ENCODE results near the gene GALK1. TPM values are rescaled to one million over a fixed set of nuclear protein-coding genes. Genes with fewer than 3 reads are reported as not detected.
A peak's percentile ranks its signal among the peaks of the same experiment; 100 is the strongest.

Gene GALK1
- total RNA-seq = 30.3 and 31.2 TPM in 2 replicates
- long read RNA-seq, transcript GALK1-205 (8 exons, 1,866 nt) = major isoform, 21 of 23 reads
- long read RNA-seq, partial matches to known transcripts = 0 of 23 reads
- long read RNA-seq, other reads (novel, unspliced or antisense) = 2 of 23 reads

DNA sequence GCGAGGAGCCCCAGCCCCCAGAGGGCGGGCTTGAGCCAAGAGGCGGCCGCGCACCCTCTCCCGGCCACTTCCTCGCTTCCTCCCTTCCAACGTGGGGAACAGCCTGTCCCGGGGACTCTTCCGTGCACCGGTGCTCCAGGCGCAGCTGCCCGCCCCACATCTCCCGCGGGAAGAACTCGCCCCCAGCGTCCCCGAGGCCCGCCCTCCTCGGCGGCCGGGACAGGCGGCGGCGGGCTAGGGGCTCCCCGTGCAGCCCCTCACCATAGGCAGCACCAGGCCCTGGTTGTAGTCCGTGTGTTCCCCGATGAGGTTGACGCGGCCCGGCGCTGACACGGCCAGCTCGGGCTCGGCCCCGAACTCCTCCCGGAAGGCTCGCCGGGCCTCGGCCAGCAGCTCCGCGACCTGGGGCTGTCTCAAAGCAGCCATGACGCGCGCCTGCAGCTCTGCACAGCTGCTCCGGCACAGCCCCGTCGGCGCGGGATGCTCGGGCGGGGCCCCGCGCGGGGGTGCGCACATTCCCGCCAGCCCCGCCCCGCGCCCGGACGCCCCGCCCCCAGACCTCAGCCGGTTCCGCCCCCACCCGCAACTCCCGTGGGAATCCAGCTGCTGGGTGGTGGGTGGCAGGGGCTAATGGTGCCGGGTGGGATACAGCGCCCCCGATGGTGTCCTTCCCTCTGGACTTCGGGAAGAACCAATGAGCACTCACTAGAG lies at the start of gene GALK1:
GALK1 (minus strand) TSS at position 482 of the 711 bp plus-strand sequence; CDS start at position 426, 56 bp downstream.
- Mint-ChIP-seq H3K27ac (ENCODE audit: unreplicated experiment) (peak within 1 kb of the TSS; percentile 59), H3K27me3 (ENCODE audit: unreplicated experiment) (no peaks in the 10 kb centered on the region), H3K4me3 (ENCODE audit: unreplicated experiment) (peak within 1 kb of the TSS; percentile 72), H3K9me3 (ENCODE audit: unreplicated experiment) (no peaks in the 10 kb centered on the region), H3K4me1 (ENCODE audit: unreplicated experiment) (peaks cover 21% of the 10 kb centered on the region), H3K36me3 (ENCODE audit: unreplicated experiment) (peaks cover 2% of the 10 kb centered on the region)
- TF ChIP-seq, protein P1, sequence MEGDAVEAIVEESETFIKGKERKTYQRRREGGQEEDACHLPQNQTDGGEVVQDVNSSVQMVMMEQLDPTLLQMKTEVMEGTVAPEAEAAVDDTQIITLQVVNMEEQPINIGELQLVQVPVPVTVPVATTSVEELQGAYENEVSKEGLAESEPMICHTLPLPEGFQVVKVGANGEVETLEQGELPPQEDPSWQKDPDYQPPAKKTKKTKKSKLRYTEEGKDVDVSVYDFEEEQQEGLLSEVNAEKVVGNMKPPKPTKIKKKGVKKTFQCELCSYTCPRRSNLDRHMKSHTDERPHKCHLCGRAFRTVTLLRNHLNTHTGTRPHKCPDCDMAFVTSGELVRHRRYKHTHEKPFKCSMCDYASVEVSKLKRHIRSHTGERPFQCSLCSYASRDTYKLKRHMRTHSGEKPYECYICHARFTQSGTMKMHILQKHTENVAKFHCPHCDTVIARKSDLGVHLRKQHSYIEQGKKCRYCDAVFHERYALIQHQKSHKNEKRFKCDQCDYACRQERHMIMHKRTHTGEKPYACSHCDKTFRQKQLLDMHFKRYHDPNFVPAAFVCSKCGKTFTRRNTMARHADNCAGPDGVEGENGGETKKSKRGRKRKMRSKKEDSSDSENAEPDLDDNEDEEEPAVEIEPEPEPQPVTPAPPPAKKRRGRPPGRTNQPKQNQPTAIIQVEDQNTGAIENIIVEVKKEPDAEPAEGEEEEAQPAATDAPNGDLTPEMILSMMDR (IDR thresholded peaks at IDR 0.05) = peak; percentile 63
- DNase-seq (ENCODE audit: extremely low spot score, unreplicated experiment) = peak; percentile 89

DNA sequence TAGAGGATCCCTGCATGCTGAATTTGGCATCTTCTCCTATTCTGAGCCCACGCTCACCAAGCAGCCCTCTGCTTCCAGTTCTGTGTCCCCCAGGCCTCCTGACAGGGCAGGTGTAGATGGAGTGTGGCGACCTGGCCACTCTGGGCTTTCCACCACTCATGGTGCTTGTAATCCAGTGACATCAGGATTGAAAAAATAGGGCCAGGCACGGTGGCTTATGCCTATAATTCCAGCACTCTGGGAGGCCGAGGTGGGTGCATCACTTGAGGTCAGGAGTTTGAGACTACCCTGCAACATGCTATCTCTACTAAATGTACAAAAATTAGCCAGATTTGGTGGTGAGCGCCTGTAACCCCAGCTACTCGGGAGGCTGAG lies 49.0 kb upstream of the GALK1 start:
- TF ChIP-seq, protein P1 (IDR thresholded peaks at IDR 0.05) = no peak
- H3K27ac Mint-ChIP-seq (ENCODE audit: unreplicated experiment) = no peak overlapping the region
- H3K36me3 Mint-ChIP-seq (ENCODE audit: unreplicated experiment) = peaks cover 13% of the 10 kb centered on the region
- no peaks in the 10 kb centered on the region for H3K9me3 Mint-ChIP-seq (ENCODE audit: unreplicated experiment)
- DNase-seq (ENCODE audit: extremely low spot score, unreplicated experiment) = no peak
- H3K4me3 Mint-ChIP-seq (ENCODE audit: unreplicated experiment) = no peak overlapping the region
- H3K27me3 Mint-ChIP-seq (ENCODE audit: unreplicated experiment) = no peaks in the 10 kb centered on the region
- peaks cover 13% of the 10 kb centered on the region for H3K4me1 Mint-ChIP-seq (ENCODE audit: unreplicated experiment)

DNA sequence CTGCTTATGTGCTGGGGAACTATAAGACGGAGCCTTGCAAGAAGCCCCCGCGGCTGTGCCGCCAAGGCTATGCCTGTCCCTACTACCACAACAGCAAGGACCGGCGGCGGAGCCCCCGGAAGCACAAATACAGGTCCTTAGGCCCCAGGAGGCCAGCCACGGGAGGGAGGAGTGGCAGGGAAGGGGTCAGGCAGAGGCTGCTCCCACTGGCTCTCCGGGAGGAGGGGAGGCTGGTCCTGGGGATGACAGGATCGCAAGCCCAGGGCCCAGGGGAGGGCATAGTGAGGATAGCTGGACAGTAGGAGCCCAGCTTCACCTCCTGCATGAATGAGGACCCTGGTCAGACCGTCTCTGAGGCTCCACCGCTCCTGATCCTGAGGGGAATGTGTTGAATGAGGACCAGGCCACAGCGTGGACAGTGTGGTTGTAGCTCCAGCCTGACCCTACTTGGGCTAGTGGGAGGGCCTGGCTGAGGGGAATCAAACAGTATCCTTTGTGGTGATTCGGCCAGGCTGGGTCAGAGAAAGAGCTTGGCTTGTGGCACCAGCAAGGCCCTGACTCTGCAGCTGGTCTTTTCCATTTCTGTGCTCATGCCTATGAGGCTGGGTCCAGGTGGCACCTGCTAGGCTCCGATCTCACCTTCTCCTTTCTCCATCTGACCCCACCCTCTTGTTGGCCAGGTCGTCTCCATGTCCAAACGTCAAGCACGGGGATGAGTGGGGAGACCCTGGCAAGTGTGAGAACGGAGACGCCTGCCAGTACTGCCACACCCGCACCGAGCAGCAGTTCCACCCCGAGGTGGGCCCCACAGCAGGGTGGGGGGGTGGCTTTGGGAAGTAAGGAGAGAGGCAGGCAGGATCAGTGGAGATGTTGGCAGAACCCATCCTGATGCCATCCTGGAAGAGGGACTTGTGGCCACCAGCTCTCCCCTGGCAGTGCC lies 48.4 kb upstream of the GALK1 start:
- no peak overlapping the region for H3K4me3 Mint-ChIP-seq (ENCODE audit: unreplicated experiment)
- no peak overlapping the region for H3K27ac Mint-ChIP-seq (ENCODE audit: unreplicated experiment)
- no peak for DNase-seq (ENCODE audit: extremely low spot score, unreplicated experiment)
- H3K4me1 Mint-ChIP-seq (ENCODE audit: unreplicated experiment) = peaks cover 18% of the 10 kb centered on the region
- TF ChIP-seq, protein P1 (IDR thresholded peaks at IDR 0.05) = no peak
- H3K27me3 Mint-ChIP-seq (ENCODE audit: unreplicated experiment) = no peaks in the 10 kb centered on the region
- H3K36me3 Mint-ChIP-seq (ENCODE audit: unreplicated experiment) = peaks cover 7% of the 10 kb centered on the region
- no peaks in the 10 kb centered on the region for H3K9me3 Mint-ChIP-seq (ENCODE audit: unreplicated experiment)

DNA sequence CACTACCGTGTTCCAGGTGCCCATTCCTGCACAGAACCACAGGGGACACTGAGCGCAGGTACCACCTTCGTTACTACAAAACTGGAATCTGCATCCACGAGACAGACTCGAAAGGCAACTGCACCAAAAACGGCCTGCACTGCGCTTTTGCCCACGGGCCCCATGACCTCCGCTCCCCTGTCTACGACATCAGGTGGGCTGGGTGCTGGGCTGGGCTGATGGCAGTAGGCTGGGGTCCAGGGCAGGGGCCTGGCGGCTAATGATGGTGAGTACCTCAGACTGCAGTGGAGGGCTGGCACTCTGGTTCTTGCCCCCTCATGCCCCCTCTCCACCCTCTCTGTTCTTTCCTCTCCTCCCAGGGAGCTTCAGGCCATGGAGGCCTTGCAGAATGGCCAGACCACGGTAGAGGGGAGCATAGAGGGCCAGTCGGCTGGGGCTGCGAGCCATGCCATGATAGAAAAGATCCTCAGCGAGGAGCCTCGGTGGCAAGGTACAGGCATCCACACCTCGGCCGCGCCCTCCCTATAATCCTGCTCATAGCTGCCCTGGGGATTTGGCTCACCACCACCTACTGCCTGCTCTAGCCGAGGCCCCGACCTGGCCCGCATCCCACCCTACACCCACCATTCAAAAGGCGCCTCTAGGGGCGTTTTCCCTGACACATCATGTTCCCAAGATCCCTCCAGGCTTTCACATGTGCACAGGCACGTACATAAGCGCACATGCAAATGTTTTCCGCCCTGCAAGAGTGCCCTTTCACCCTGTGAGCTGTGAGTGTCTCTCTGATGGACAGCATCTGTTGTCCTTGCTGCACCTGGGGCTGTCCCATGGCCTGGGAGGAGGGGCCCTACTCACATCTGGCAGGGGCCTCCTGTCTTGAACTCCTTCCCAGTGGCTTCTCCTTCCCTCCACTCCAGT lies 47.4 kb upstream of the GALK1 start:
- TF ChIP-seq, protein P1 (IDR thresholded peaks at IDR 0.05) = no peak
- Mint-ChIP-seq H3K9me3 (ENCODE audit: unreplicated experiment) (no peaks in the 10 kb centered on the region), H3K4me3 (ENCODE audit: unreplicated experiment) (no peak overlapping the region), H3K27me3 (ENCODE audit: unreplicated experiment) (no peaks in the 10 kb centered on the region), H3K4me1 (ENCODE audit: unreplicated experiment) (peaks cover 22% of the 10 kb centered on the region), H3K27ac (ENCODE audit: unreplicated experiment) (no peak overlapping the region), H3K36me3 (ENCODE audit: unreplicated experiment) (peaks cover 7% of the 10 kb centered on the region)
- DNase-seq (ENCODE audit: extremely low spot score, unreplicated experiment) = no peak

Measured in osteocyte (in vitro differentiated cells).